Measurements from ENCODE around the gene SWI5. TPM values are rescaled to one million over a fixed set of nuclear protein-coding genes. Genes with fewer than 3 reads are reported as not detected.

SWI5 gene
- polyA plus RNA-seq, 3 donors: 14.4 to 18.0 (median 16.2) TPM

DNA sequence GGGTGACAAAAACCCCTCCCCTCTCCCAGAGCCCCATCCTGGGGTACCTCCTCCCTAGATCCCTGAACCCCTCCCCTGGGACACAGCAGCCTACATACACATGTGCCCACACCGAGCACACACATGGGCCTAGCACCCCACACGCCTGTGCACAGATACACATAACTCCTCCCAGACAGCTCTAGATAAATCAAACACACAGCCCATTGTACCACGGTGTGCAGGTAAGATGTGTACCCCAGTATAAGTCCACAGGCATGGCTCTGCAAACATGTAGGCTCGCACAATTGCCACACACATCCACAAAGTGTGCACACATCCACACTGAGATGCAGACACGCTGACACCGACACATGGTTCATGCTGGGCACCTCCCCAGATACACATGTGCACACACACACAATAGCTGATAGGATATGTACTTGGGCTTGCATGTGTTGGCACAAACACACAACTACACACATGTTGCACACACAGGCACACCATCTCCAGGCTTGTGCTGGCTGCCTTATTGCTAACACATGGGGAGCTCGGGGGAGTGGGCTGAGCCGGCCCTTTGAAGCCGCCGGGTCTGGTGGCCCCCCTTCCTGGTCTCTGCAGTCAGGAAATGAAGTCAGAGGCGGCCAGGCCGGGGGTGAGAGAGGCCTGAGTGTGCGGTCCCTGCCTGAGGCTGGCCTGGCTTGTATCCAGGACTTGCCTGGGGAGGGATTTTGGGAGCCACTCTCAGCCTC, 30.5 kb upstream of the SWI5 start:
- peak overlapping the region in 2 of 7 donors; percentile 4 to 10 for H3K27ac Mint-ChIP-seq
- peaks cover 34% of the 10 kb centered on the region for H3K4me1 Mint-ChIP-seq
- H3K27me3 ChIP-seq (ENCODE audit: control insufficient read depth in 2 of 2, insufficient read depth in 2 of 2, low read length in 2 of 2): peaks cover 0 to 5% of the 10 kb centered on the region in 2 donors
- no peaks in the 10 kb centered on the region for H3K36me3 Mint-ChIP-seq
- peaks cover 0 to 2% (median 0%) of the 10 kb centered on the region in 7 donors for H3K9me3 Mint-ChIP-seq
- peak overlapping the region; percentile 65 for H2AFZ ChIP-seq (ENCODE audit: insufficient read depth, low read depth, low read length, poor library complexity, severe bottlenecking)
- DNase-seq: no peak
- H3K9me3 ChIP-seq (replicated peaks in 1 of 2; ENCODE audit: control insufficient read depth in 1 of 2, insufficient read depth in 1 of 2, low read length in 2 of 2): no peaks in the 10 kb centered on the region
- H3K79me2 ChIP-seq (ENCODE audit: insufficient read depth, low read length): no peaks in the 10 kb centered on the region
- TF ChIP-seq, protein P1, sequence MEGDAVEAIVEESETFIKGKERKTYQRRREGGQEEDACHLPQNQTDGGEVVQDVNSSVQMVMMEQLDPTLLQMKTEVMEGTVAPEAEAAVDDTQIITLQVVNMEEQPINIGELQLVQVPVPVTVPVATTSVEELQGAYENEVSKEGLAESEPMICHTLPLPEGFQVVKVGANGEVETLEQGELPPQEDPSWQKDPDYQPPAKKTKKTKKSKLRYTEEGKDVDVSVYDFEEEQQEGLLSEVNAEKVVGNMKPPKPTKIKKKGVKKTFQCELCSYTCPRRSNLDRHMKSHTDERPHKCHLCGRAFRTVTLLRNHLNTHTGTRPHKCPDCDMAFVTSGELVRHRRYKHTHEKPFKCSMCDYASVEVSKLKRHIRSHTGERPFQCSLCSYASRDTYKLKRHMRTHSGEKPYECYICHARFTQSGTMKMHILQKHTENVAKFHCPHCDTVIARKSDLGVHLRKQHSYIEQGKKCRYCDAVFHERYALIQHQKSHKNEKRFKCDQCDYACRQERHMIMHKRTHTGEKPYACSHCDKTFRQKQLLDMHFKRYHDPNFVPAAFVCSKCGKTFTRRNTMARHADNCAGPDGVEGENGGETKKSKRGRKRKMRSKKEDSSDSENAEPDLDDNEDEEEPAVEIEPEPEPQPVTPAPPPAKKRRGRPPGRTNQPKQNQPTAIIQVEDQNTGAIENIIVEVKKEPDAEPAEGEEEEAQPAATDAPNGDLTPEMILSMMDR (IDR thresholded peaks at IDR 0.05): no peak
- peaks cover 33 to 46% of the 10 kb centered on the region in 2 donors for H3K4me1 ChIP-seq (ENCODE audit: control insufficient read depth in 1 of 2, insufficient read depth in 2 of 2, low read length in 2 of 2)
- no peaks in the 10 kb centered on the region for H3K36me3 ChIP-seq (replicated peaks in 1 of 2; ENCODE audit: control insufficient read depth in 1 of 2, insufficient read depth in 2 of 2, low read length in 2 of 2)
- H4K20me1 ChIP-seq (ENCODE audit: insufficient read depth, low read length): no peaks in the 10 kb centered on the region
- 21% methylated on average over 8 of the region's 13 CpGs for WGBS (ENCODE audit: insufficient coverage)
- peaks cover 9 to 22% (median 15%) of the 10 kb centered on the region in 3 donors for H3K27me3 Mint-ChIP-seq (ENCODE audit: low read depth in 3 of 3)
- H3K9ac ChIP-seq (ENCODE audit: insufficient read depth, low read length, poor library complexity, severe bottlenecking): no peak overlapping the region
- H3K4me3 ChIP-seq (replicated peaks in 1 of 3; ENCODE audit: low read depth in 2 of 3, low read length in 3 of 3): peak overlapping the region in 1 of 3 experiments; percentile 56
- H3K27ac ChIP-seq (ENCODE audit: low read depth in 1 of 2, low read length in 2 of 2): no peak overlapping the region
- peak overlapping the region; percentile 71 for H3K4me2 ChIP-seq (replicated peaks; ENCODE audit: extremely low read depth, low read length, poor library complexity, severe bottlenecking)
- peak overlapping the region in 1 of 2 donors; percentile 67 for H3K4me3 Mint-ChIP-seq
- intact Hi-C loops (cut with micrococcal nuclease): no loop called here

DNA sequence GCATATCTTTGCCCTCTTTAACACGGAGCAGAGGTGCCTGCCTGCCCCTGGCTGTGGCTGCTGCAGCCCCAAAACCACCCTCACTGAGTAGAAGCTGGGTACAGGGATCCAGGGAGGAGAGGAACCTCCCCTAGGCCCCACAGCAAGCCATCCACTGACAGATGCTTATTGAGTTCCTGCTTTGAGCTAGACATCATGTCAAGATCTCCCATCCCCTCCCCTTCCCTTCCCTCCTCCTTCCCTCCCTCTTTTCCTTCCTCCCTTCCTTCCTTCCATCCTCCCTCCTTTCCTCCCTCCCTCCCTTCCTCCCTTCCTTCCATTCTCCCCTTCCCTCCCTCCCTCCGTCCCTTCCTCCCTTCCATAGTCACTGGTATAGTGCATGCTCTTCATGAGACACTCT, 29.6 kb upstream of the SWI5 start:
- Mint-ChIP-seq H3K4me3 (no peak overlapping the region), H3K9me3 (peaks cover 0 to 3% (median 2%) of the 10 kb centered on the region in 7 donors), H3K27ac (no peak overlapping the region), H3K27me3 (ENCODE audit: low read depth in 3 of 3) (peaks cover 17 to 26% (median 19%) of the 10 kb centered on the region in 3 donors), H3K36me3 (peaks cover 0 to 2% of the 10 kb centered on the region in 2 donors), H3K4me1 (peaks cover 39% of the 10 kb centered on the region)
- Histone ChIP-seq H4K20me1 (ENCODE audit: insufficient read depth, low read length) (no peaks in the 10 kb centered on the region), H3K9me3 (replicated peaks in 1 of 2; ENCODE audit: control insufficient read depth in 1 of 2, insufficient read depth in 1 of 2, low read length in 2 of 2) (no peaks in the 10 kb centered on the region), H3K4me3 (replicated peaks in 1 of 3; ENCODE audit: low read depth in 2 of 3, low read length in 3 of 3) (no peak overlapping the region), H3K9ac (ENCODE audit: insufficient read depth, low read length, poor library complexity, severe bottlenecking) (no peak overlapping the region), H3K27me3 (ENCODE audit: control insufficient read depth in 2 of 2, insufficient read depth in 2 of 2, low read length in 2 of 2) (peaks cover 0 to 10% of the 10 kb centered on the region in 2 donors), H3K79me2 (ENCODE audit: insufficient read depth, low read length) (no peaks in the 10 kb centered on the region), H3K36me3 (replicated peaks in 1 of 2; ENCODE audit: control insufficient read depth in 1 of 2, insufficient read depth in 2 of 2, low read length in 2 of 2) (no peaks in the 10 kb centered on the region), H3K27ac (ENCODE audit: low read depth in 1 of 2, low read length in 2 of 2) (no peak overlapping the region), H2AFZ (ENCODE audit: insufficient read depth, low read depth, low read length, poor library complexity, severe bottlenecking) (no peak overlapping the region), H3K4me2 (replicated peaks; ENCODE audit: extremely low read depth, low read length, poor library complexity, severe bottlenecking) (no peak overlapping the region), H3K4me1 (ENCODE audit: control insufficient read depth in 1 of 2, insufficient read depth in 2 of 2, low read length in 2 of 2) (peaks cover 41 to 55% of the 10 kb centered on the region in 2 donors)
- TF ChIP-seq, protein P1 (IDR thresholded peaks at IDR 0.05): no peak
- DNase-seq: no peak
- intact Hi-C loops (cut with micrococcal nuclease): no loop called here
- no CpG with 5 or more reads among the region's 2 CpGs for WGBS (ENCODE audit: insufficient coverage)

Data from CD14-positive monocyte (primary cell).